HEK293T (cell line): ENCODE measurements around the gene LMNTD1.

Experiments used
- ELF4 ChIP-seq: fragments of 450-650 bp; IDR thresholded peaks from 2 replicates; pipeline ENCODE4 v1.6.1; 2017; ENCODE audit warnings: antibody characterized with exemption
- FOXK2 ChIP-seq: fragments of 450-650 bp; IDR thresholded peaks from 2 replicates; pipeline ENCODE4 v1.6.1; 2016; ENCODE audit warnings: mild to moderate bottlenecking
- HDGF ChIP-seq: fragments of 450-650 bp; IDR thresholded peaks from 2 replicates; pipeline ENCODE4 v1.6.1; 2017; ENCODE audit warnings: antibody characterized with exemption, borderline replicate concordance
- L3MBTL2 ChIP-seq: fragments of 450-650 bp; conservative IDR thresholded peaks from 2 replicates; pipeline ENCODE4 v1.6.1; 2016; ENCODE audit warnings: mild to moderate bottlenecking
- NFRKB ChIP-seq: fragments of 450-650 bp; IDR thresholded peaks from 2 replicates; pipeline ENCODE4 v1.6.1; 2016; ENCODE audit warnings: mild to moderate bottlenecking, moderate library complexity
- SP1 ChIP-seq: fragments of 450-650 bp; IDR thresholded peaks from 2 replicates; pipeline ENCODE4 v1.6.1; 2017
- SUZ12 ChIP-seq: fragments of 450-650 bp; IDR thresholded peaks from 2 replicates; pipeline ENCODE4 v1.6.1; 2016; ENCODE audit warnings: mild to moderate bottlenecking

DNA sequence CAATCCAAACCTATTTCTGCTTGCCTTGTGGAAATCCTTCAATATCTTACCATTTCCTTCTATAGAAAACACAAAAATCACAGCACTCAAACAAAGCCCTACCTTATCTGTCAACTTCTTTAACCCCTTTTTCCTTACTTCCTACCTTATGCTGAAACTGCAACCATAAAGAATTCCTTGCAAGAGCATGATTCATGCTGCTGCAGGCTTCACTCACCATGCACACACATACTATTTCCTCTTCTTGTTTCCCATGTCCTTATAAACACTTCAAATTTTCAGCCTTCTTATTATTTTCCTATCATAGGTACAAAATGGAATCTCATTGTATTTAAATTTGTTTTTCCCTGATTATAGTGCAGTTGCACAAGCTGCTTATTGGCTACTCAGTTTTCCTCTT is 23.3 kb downstream of the LMNTD1 start:
- TF ChIP-seq SP1: no peak
- TF ChIP-seq HDGF: no peak
- TF ChIP-seq ELF4: no peak
- TF ChIP-seq L3MBTL2: no peak
- no peak for TF ChIP-seq NFRKB
- no peak for TF ChIP-seq FOXK2
- no peak for TF ChIP-seq SUZ12
